HAP-1 (cell line): ENCODE results near the gene DPP9.

Source experiments
- DNase-seq, 2 experiments: peaks; one replicate each; pipeline ENCODE4 v3.0.0-alpha.2; 2016 to 2020; ENCODE audit warnings: low spot score in 2 of 2
- H3K27me3 ChIP-seq: fragments of 250-450 bp; sonication (Bioruptor Pico); 2 replicates; pipeline ENCODE4 v1.5.1; 2020; ENCODE audit warnings: low read depth, mild to moderate bottlenecking, moderate library complexity
- H3K36me3 ChIP-seq: fragments of 250-450 bp; sonication (Bioruptor Pico); replicated peaks from 2 replicates; pipeline ENCODE4 v1.5.1; 2020; ENCODE audit warnings: mild to moderate bottlenecking
- H3K4me1 ChIP-seq: fragments of 250-450 bp; sonication (Bioruptor Pico); 2 replicates; pipeline ENCODE4 v1.5.1; 2020; ENCODE audit warnings: mild to moderate bottlenecking
- H3K4me3 ChIP-seq: fragments of 250-450 bp; sonication (Bioruptor Pico); 2 replicates; pipeline ENCODE4 v1.5.1; 2020; ENCODE audit warnings: mild to moderate bottlenecking, moderate library complexity
- H3K9me3 ChIP-seq: fragments of 250-450 bp; sonication (Bioruptor Pico); 2 replicates; pipeline ENCODE4 v1.5.1; 2020; ENCODE audit warnings: mild to moderate bottlenecking, moderate library complexity
- in situ Hi-C: fragments of 300-500 bp; cut with MboI; formaldehyde crosslinking; loops from 3 replicates; pipeline ENCODE4 v1.14.3; 2020; ENCODE audit warnings: low sequenced_read_pairs, inconsistent platforms, mixed read lengths

DPP9 gene

DNA sequence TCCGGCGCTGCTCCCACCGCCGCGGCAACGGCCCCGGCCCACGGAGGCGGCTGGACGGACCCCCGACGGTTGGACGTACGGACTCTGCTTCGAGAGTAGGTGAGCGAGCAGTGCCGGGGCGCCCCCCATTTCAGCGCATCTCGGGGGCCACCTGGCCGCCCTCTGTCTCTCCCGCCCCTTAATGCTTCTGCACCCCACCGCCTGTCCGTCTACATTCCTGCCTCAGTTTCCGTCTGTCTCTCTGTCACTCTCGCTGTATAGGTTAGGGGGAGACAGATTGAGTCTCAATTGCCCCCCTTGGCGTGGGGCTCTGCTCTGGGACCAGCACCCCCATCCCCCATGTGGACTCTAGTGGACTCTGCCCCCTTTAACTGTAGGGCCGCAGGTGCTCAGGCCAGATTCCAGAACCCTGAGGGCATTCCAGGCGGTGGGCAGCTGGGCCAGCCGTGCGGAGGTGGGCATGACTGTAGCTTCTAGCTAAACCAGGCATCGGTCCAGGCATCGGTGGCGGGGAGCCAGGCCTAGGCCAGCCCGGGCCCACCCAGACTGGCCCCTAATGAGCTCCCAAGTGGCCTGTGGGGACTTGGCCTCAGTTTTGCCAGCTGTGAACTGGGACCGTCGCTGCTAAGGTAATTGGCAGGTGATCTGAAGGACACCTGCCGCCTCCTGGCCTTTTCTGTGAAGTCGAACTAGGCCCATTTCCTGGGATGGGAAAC is 84.0 kb downstream of the DPP9 start:
- Histone ChIP-seq H3K9me3 (no peaks in the 10 kb centered on the region), H3K36me3 (no peaks in the 10 kb centered on the region), H3K4me1 (peaks cover 6% of the 10 kb centered on the region), H3K27me3 (no peaks in the 10 kb centered on the region), H3K4me3 (peak overlapping the region; percentile 71)
- in situ Hi-C loops: loop anchor here (5.0 kb wide), 1 partner anchor 62 kb away; no protein-coding TSS in a partner anchor
- peak in 1 of 2 experiments; percentile 33 for DNase-seq

DNA sequence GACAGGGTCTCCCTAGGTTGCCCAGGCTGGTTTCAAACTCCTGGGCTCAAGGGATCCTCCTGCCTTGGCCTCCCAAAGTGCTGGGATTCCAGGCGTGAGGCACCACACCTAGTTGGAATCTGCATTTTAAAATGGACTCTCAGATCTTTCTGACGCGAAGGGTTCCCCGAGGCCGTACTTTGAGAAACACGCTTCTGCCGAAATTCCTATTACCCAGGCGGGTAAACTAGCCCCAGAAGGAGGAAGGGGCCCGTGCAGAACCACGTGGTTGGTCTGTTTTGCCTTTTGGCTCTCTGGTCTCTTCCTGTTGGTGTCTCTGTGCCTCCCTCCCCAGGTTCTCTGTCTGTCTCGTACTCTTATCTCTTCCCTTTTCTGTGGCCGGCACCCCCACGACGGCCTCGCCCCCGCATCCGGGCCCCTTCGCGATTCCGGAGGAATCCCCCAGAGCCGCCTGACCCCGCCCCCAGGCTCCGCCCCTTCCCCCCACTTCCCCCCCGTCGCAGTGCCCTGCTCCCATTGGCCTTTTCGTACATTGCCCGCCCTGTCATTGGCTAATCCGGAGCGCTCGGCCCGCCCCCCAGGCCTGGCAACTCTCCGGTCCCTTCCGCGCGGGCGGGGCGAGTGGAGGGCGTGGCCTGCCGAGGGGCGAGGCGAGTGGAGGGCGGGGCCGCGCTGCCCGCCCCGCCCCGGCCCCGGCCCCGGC is 84.7 kb downstream of the DPP9 start, which contains the start of gene TNFAIP8L1:
TNFAIP8L1 (plus strand) TSS at position 689 of the 703 bp plus-strand sequence. CDS start 12,354 bp downstream, outside the sequence.
- Histone ChIP-seq H3K9me3 (no peaks in the 10 kb centered on the region), H3K27me3 (no peaks in the 10 kb centered on the region), H3K4me3 (peak within 1 kb of the TSS; percentile 71), H3K36me3 (no peaks in the 10 kb centered on the region), H3K4me1 (peaks cover 6% of the 10 kb centered on the region)
- in situ Hi-C loops: loop anchor here (5.0 kb wide), 1 partner anchor 62 kb away; no protein-coding TSS in a partner anchor
- peak; percentile 90 to 99 for DNase-seq

DNA sequence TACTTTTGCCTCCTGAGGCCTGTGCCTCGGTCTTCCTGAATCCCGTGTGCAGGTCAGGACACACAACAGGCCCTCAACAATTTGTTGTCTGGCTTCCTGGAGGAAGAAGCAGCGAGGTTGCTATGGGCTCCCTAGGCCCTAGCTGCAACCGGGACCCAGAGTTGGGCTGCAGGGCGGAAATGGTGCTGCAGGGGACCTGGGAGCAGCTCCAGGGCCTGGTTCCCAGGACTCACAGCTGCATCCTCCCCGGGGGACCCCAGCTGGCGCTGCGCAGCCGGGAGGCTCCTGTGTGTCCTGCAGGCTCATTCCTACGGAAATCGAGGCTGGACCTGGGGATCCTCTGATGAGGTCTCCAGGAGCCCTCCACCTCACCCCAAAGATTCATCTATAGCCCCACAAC is 85.3 kb downstream of the DPP9 start:
- Histone ChIP-seq H3K4me1 (peaks cover 6% of the 10 kb centered on the region), H3K27me3 (no peaks in the 10 kb centered on the region), H3K9me3 (no peaks in the 10 kb centered on the region), H3K4me3 (no peak overlapping the region), H3K36me3 (no peaks in the 10 kb centered on the region)
- no peak for DNase-seq
- in situ Hi-C loops: loop anchor here (5.0 kb wide), 1 partner anchor 61 kb away; no protein-coding TSS in a partner anchor

DNA sequence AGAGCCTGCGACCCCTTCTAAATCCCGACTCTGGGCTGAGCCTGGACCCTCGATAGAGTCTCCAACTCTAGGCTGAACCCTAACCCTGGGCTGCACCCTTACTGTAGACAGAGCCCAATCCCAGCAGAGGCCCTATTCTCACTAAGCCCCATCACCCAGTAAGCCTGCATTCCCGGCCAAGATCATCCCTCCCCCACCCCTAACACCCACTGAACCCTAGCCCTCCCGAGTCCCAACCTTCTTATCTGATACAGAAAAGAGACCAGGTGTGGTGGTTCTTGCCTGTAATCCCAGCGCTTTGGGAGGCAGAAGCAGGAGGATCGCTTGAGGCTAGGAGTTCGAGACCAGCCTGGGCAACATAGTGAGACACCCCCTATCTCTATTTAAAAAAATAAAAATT is 86.9 kb downstream of the DPP9 start:
- no peaks in the 10 kb centered on the region for H3K27me3 ChIP-seq
- H3K36me3 ChIP-seq: no peaks in the 10 kb centered on the region
- H3K9me3 ChIP-seq: no peaks in the 10 kb centered on the region
- no peak overlapping the region for H3K4me3 ChIP-seq
- H3K4me1 ChIP-seq: peaks cover 6% of the 10 kb centered on the region
- no peak for DNase-seq
- in situ Hi-C loops: loop anchor here (5.0 kb wide), 1 partner anchor 59 kb away; no protein-coding TSS in a partner anchor

DNA sequence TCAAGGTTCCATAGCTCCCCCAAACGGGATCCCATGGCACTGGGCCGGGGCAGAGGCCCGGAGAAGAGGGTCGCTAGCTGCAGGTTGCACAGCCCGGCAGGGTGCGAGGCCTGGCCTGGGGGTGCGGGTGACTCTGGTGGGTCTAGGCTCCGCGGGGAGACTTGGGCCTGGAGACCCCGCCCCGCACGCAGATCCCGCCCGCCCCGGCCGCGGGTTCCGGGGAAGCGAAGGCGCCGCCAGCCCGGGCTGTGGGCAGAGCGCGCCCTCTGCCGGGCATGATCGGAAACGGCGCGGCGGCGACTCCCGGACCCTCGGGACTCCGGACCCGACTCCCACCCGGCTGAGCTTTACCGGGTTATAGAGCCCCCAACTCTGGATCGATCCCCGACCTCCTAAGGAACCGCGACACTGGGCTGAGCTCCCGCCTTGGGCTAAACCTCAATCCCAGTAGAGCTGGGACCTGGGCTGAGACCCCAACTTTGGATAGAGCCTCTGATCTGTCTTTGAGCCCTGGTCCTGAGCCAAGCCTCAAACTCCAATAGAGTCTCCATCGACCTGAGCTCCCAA is 87.4 kb downstream of the DPP9 start:
- Histone ChIP-seq H3K4me1 (peaks cover 6% of the 10 kb centered on the region), H3K9me3 (no peaks in the 10 kb centered on the region), H3K27me3 (no peaks in the 10 kb centered on the region), H3K4me3 (peak overlapping the region; percentile 29), H3K36me3 (no peaks in the 10 kb centered on the region)
- peak; percentile 63 to 89 for DNase-seq
- in situ Hi-C loops: loop anchor here (5.0 kb wide), 1 partner anchor 59 kb away; no protein-coding TSS in a partner anchor

DNA sequence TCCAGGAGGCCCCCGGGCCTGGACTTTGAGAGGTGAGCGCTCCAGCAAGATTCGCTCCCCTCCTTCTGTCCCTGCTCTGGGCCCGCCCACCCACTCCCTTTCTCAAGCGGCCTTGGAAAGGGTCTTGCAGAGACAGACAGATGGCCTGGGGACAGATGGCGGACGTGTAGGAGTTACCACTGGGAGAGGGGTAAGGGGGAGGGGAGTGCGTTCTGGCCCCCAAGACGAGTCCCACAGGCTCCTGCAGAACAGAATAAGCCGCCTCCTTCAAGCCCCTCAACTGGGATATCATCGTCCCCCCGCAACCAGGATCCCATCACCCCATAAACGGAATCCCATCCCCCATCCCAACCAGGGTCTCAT is 87.9 kb downstream of the DPP9 start:
- Histone ChIP-seq H3K4me1 (peaks cover 6% of the 10 kb centered on the region), H3K9me3 (no peaks in the 10 kb centered on the region), H3K36me3 (no peaks in the 10 kb centered on the region), H3K27me3 (no peaks in the 10 kb centered on the region), H3K4me3 (peak overlapping the region; percentile 29)
- peak in 1 of 2 experiments; percentile 35 for DNase-seq
- in situ Hi-C loops: loop anchor here (5.0 kb wide), 1 partner anchor 58 kb away; no protein-coding TSS in a partner anchor

DNA sequence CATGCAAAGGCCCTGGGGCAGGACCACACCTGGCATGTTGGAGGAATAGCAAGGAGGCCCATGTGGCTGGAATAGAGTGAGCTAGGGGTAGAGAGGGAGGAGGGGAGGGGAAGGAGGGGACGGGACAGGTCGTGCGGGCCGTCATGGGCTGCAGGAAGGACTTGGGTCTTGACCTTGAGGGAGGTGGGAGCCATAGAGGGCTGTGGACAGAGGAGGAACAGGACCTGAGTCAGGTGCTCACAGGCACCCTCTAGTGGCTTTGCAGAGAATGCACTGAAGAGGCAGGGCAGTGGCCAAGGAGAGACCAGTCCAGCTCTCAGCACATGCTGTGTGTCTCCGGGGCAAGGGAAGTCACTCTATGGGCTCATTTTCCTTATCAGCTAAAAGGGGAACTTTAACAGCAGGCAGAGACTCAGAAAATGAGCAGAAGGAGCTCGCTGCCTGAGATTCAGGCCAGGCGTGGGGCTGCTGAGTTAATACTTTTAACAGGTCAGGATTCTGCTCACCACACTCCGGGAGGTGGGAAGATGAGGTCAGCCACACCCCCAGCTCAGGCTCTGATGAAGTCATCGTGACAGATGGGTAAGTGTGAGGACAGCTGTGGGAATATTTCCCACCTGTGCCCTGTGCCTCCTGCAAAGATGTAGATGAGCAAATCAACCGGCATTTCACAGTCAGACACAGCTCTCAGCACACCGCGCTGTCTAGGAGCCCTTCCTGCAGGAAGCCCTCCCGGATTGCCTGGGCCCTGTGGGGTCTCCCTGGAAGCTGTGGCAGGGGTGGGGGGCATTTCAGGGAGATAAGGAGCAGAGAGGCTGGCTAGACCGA is 90.3 kb downstream of the DPP9 start:
- Histone ChIP-seq H3K9me3 (no peaks in the 10 kb centered on the region), H3K27me3 (no peaks in the 10 kb centered on the region), H3K4me1 (peaks cover 6% of the 10 kb centered on the region), H3K36me3 (no peaks in the 10 kb centered on the region), H3K4me3 (no peak overlapping the region)
- in situ Hi-C loops: no loop called here
- DNase-seq: peak in 1 of 2 experiments; percentile 79
